H9 (cell line): ENCODE results near the gene SLC1A1. TPM values are rescaled to one million over a fixed set of nuclear protein-coding genes. Genes with fewer than 3 reads are reported as not detected.

ENCODE experiments used
- DNase-seq: peaks from one replicate; pipeline ENCODE4 v3.0.0-alpha.2; 2017
- H2AFZ ChIP-seq: one replicate; pipeline ENCODE4 v1.6.1; 2013; ENCODE audit warnings: mild to moderate bottlenecking, low read length, control low read depth, moderate library complexity
- H2AK5ac ChIP-seq: 2 replicates; pipeline ENCODE4 v1.6.1; 2013; ENCODE audit warnings: low read length, control low read depth, mixed read lengths; ENCODE audit not compliant: insufficient read length
- H2BK120ac ChIP-seq: one replicate; pipeline ENCODE4 v1.6.1; 2013; ENCODE audit warnings: low read depth, mild to moderate bottlenecking, low read length, control low read depth, inconsistent platforms; ENCODE audit not compliant: poor library complexity, severe bottlenecking
- H2BK12ac ChIP-seq: 2 replicates; pipeline ENCODE4 v1.6.1; 2013; ENCODE audit warnings: low read length, control low read depth, mixed read lengths, low read depth; ENCODE audit not compliant: insufficient read length
- H2BK15ac ChIP-seq: 2 replicates; pipeline ENCODE4 v1.6.1; 2013; ENCODE audit warnings: low read depth, low read length, control low read depth
- H2BK20ac ChIP-seq: one replicate; pipeline ENCODE4 v1.6.1; 2013; ENCODE audit warnings: low read depth, mild to moderate bottlenecking, low read length, control low read depth, inconsistent platforms; ENCODE audit not compliant: poor library complexity, severe bottlenecking
- H2BK5ac ChIP-seq: 2 replicates; pipeline ENCODE4 v1.6.1; 2013; ENCODE audit warnings: low read length, control low read depth, mixed read lengths; ENCODE audit not compliant: insufficient read length
- H3K14ac ChIP-seq: 2 replicates; pipeline ENCODE4 v1.6.1; 2013; ENCODE audit warnings: low read length, control low read depth; ENCODE audit not compliant: insufficient read depth
- H3K18ac ChIP-seq: 2 replicates; pipeline ENCODE4 v1.6.1; 2013; ENCODE audit warnings: low read depth, mild to moderate bottlenecking, mixed read lengths, low read length, control low read depth; ENCODE audit not compliant: insufficient read length
- H3K23ac ChIP-seq: 2 replicates; pipeline ENCODE4 v1.6.1; 2013; ENCODE audit warnings: low read length, control low read depth, mixed read lengths, low read depth; ENCODE audit not compliant: insufficient read length
- H3K23me2 ChIP-seq: 2 replicates; pipeline ENCODE4 v1.6.1; 2013; ENCODE audit warnings: low read depth, mild to moderate bottlenecking, mixed read lengths, low read length, control low read depth; ENCODE audit not compliant: insufficient read length, poor library complexity, severe bottlenecking
- H3K27ac ChIP-seq: 2 replicates; pipeline ENCODE4 v1.5.1; 2013; ENCODE audit warnings: low read length, control low read depth, mixed read lengths, low read depth; ENCODE audit not compliant: insufficient read length
- H3K27me3 ChIP-seq: 2 replicates; pipeline ENCODE4 v1.6.1; 2013; ENCODE audit warnings: low read length, control low read depth, inconsistent platforms; ENCODE audit not compliant: insufficient read depth
- H3K4ac ChIP-seq: 2 replicates; pipeline ENCODE4 v1.6.1; 2013; ENCODE audit warnings: low read depth, mild to moderate bottlenecking, control low read depth, inconsistent platforms, low read length, moderate library complexity
- H3K4me1 ChIP-seq: 2 replicates; pipeline ENCODE4 v1.6.1; 2013; ENCODE audit warnings: low read length, control low read depth, inconsistent platforms; ENCODE audit not compliant: insufficient read depth
- H3K4me2 ChIP-seq: 2 replicates; pipeline ENCODE4 v1.6.1; 2013; ENCODE audit warnings: low read length, control low read depth, mixed read lengths; ENCODE audit not compliant: insufficient read length, insufficient read depth
- H3K56ac ChIP-seq: 2 replicates; pipeline ENCODE4 v1.6.1; 2013; ENCODE audit warnings: low read depth, mild to moderate bottlenecking, mixed read lengths, low read length, control low read depth; ENCODE audit not compliant: insufficient read length
- H3K79me1 ChIP-seq: 2 replicates; pipeline ENCODE4 v1.6.1; 2013; ENCODE audit warnings: low read depth, mild to moderate bottlenecking, moderate library complexity, low read length, control low read depth, inconsistent platforms; ENCODE audit not compliant: insufficient read depth, poor library complexity, severe bottlenecking
- H3K79me2 ChIP-seq: 2 replicates; pipeline ENCODE4 v1.6.1; 2013; ENCODE audit warnings: low read length, control low read depth, inconsistent platforms; ENCODE audit not compliant: insufficient read depth
- H3K9ac ChIP-seq: 2 replicates; pipeline ENCODE4 v1.6.1; 2013; ENCODE audit warnings: low read length, control low read depth, mixed read lengths; ENCODE audit not compliant: insufficient read length; ENCODE audit errors: extremely low read depth
- H3K9me3 ChIP-seq: one replicate; pipeline ENCODE4 v1.6.1; 2013; ENCODE audit warnings: low read depth, low read length, inconsistent platforms; ENCODE audit not compliant: control insufficient read depth
- H3T11ph ChIP-seq: one replicate; pipeline ENCODE4 v1.6.1; 2013; ENCODE audit warnings: mild to moderate bottlenecking, low read length, control low read depth, inconsistent platforms
- H4K20me1 ChIP-seq: one replicate; pipeline ENCODE4 v1.6.1; 2013; ENCODE audit not compliant: control insufficient read depth, insufficient read length, insufficient read depth
- H4K5ac ChIP-seq: 2 replicates; pipeline ENCODE4 v1.6.1; 2013; ENCODE audit warnings: low read depth, mild to moderate bottlenecking, mixed read lengths, low read length, control low read depth; ENCODE audit not compliant: insufficient read length
- H4K8ac ChIP-seq: replicated peaks from 2 replicates; pipeline ENCODE4 v1.6.1; 2013; ENCODE audit warnings: low read length, control low read depth, mixed read lengths, low read depth; ENCODE audit not compliant: insufficient read length
- H4K91ac ChIP-seq: 2 replicates; pipeline ENCODE4 v1.6.1; 2013; ENCODE audit warnings: low read depth, mild to moderate bottlenecking, moderate library complexity, mixed read lengths, low read length, control low read depth; ENCODE audit not compliant: insufficient read length
- H3K27ac Mint-ChIP-seq, 3 experiments: 2 replicates in 2 of 3; 3 replicates in 1 of 3; pipeline ENCODE4 v1.8.0; 2020 to 2021; ENCODE audit warnings: mixed read lengths in 3 of 3, mild to moderate bottlenecking in 1 of 3, moderate library complexity in 1 of 3
- H3K27me3 Mint-ChIP-seq: 2 replicates; pipeline ENCODE4 v1.8.0; 2021; ENCODE audit warnings: low read depth, mild to moderate bottlenecking, moderate library complexity, mixed read lengths
- H3K36me3 Mint-ChIP-seq, 3 experiments: 2 replicates in 2 of 3; 3 replicates in 1 of 3; pipeline ENCODE4 v1.8.0; 2020 to 2021; ENCODE audit warnings: low read depth in 3 of 3, mixed read lengths in 3 of 3; ENCODE audit not compliant: insufficient read depth in 1 of 3
- H3K4me1 Mint-ChIP-seq, 2 experiments: 2 replicates each; pipeline ENCODE4 v1.8.0; 2020; ENCODE audit warnings: mixed read lengths in 2 of 2
- H3K4me3 Mint-ChIP-seq, 2 experiments: 2 replicates in 1 of 2; 3 replicates in 1 of 2; pipeline ENCODE4 v1.8.0; 2020 to 2021; ENCODE audit warnings: mild to moderate bottlenecking in 2 of 2, mixed read lengths in 2 of 2, moderate library complexity in 1 of 2
- H3K9me3 Mint-ChIP-seq, 2 experiments: 2 replicates in 1 of 2; 3 replicates in 1 of 2; pipeline ENCODE4 v1.8.0; 2020; ENCODE audit warnings: mild to moderate bottlenecking in 2 of 2, mixed read lengths in 2 of 2, moderate library complexity in 1 of 2
- WGBS: extraction: QIAGEN DNeasy Blood & Tissue Kit; methylation state at CpG from one replicate; pipeline ENCODE4 v1.1.7; 2013; ENCODE audit warnings: missing lambda C conversion rate, low lambda C conversion rate, mixed read lengths; ENCODE audit not compliant: insufficient read length; ENCODE audit errors: extremely low coverage; 5-methylcytosine and 5-hydroxymethylcytosine counted together
- total RNA-seq: library from RNA; stranded (reverse); gene quantifications from 2 replicates; pipeline ENCODE4 v1.2.1, GENCODE V29; 2021
- TF ChIP-seq, protein P1 (sequence below): fragments of 200-600 bp; sonication (generic); conservative IDR thresholded peaks from 3 replicates; pipeline ENCODE4 v1.8.0; 2021; ENCODE audit warnings: antibody characterized with exemption, mild to moderate bottlenecking

Gene SLC1A1
- total RNA-seq, 1 experiment from 2014 or later: 4.7 TPM

DNA sequence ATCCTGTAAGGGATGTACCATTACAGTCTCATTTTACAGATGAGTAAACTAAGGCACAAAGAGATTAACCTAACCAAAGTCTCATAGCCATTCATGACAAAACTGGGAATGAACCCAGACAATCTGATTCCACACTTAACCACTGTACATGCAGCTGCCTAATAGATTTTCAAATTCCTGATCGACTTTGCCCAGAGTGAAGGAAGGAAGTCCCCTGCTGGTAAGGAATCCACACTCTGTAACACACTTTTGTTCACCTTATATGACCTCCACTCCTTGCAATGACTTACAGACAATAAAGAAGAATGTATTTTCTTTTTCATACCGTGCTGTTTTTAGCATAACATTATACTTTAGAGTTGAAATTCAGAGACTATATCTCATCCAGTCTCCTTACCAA, 140.6 kb downstream of the SLC1A1 start:
- Histone ChIP-seq H3K27ac (no peak overlapping the region), H3K23ac (no peak overlapping the region), H2BK15ac (no peak overlapping the region), H3K23me2 (no peaks in the 10 kb centered on the region), H4K20me1 (no peaks in the 10 kb centered on the region), H3K56ac (no peak overlapping the region), H3K27me3 (no peaks in the 10 kb centered on the region), H4K5ac (no peak overlapping the region), H4K91ac (no peak overlapping the region), H3K18ac (no peak overlapping the region), H2BK5ac (no peak overlapping the region), H3K4me2 (no peak overlapping the region), H2BK120ac (no peak overlapping the region), H3K4ac (no peak overlapping the region), H4K8ac (no peak overlapping the region), H2BK20ac (no peak overlapping the region), H2BK12ac (no peak overlapping the region), H3T11ph (no peak overlapping the region), H2AK5ac (no peak overlapping the region), H3K79me2 (no peaks in the 10 kb centered on the region), H3K9me3 (no peaks in the 10 kb centered on the region), H3K14ac (no peak overlapping the region), H3K9ac (no peak overlapping the region), H3K79me1 (no peaks in the 10 kb centered on the region), H2AFZ (no peak overlapping the region), H3K4me1 (peaks cover 5% of the 10 kb centered on the region)
- H3K4me3 Mint-ChIP-seq: no peak overlapping the region
- H3K36me3 Mint-ChIP-seq: no peaks in the 10 kb centered on the region
- peaks cover 16 to 21% of the 10 kb centered on the region in 2 experiments for H3K4me1 Mint-ChIP-seq
- TF ChIP-seq, protein P1, sequence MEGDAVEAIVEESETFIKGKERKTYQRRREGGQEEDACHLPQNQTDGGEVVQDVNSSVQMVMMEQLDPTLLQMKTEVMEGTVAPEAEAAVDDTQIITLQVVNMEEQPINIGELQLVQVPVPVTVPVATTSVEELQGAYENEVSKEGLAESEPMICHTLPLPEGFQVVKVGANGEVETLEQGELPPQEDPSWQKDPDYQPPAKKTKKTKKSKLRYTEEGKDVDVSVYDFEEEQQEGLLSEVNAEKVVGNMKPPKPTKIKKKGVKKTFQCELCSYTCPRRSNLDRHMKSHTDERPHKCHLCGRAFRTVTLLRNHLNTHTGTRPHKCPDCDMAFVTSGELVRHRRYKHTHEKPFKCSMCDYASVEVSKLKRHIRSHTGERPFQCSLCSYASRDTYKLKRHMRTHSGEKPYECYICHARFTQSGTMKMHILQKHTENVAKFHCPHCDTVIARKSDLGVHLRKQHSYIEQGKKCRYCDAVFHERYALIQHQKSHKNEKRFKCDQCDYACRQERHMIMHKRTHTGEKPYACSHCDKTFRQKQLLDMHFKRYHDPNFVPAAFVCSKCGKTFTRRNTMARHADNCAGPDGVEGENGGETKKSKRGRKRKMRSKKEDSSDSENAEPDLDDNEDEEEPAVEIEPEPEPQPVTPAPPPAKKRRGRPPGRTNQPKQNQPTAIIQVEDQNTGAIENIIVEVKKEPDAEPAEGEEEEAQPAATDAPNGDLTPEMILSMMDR: no peak
- WGBS: no CpG with 5 or more reads among the region's 2 CpGs
- no peak overlapping the region for H3K27ac Mint-ChIP-seq
- H3K27me3 Mint-ChIP-seq: no peaks in the 10 kb centered on the region
- no peak for DNase-seq
- peaks cover 0 to 3% of the 10 kb centered on the region in 2 experiments; a peak in 1 of 5 replicates for H3K9me3 Mint-ChIP-seq

Other genes with a start within 250 kb of the SLC1A1 start
- 0.15 and 0.50 TPM in 2 replicates for gene GLIS3, start 190.4 kb upstream of the SLC1A1 start, total RNA-seq
- gene PLPP6, start 171.8 kb downstream of the SLC1A1 start, total RNA-seq: 7.1 and 7.6 TPM in 2 replicates
- 0.75 and 0.87 TPM in 2 replicates for gene SPATA6L, start 176.0 kb downstream of the SLC1A1 start, total RNA-seq
- 17.6 and 19.0 TPM in 2 replicates for gene CDC37L1, start 189.1 kb downstream of the SLC1A1 start, total RNA-seq